ENCODE data around the gene TRIM62. TPM values are rescaled to one million over a fixed set of nuclear protein-coding genes. Genes with fewer than 3 reads are reported as not detected.

The TRIM62 gene
- total RNA-seq, 1 donor from 2014 or later, result 1.4 TPM

- no peaks in the 10 kb centered on the region for H4K20me1 ChIP-seq (ENCODE audit: low read depth)
- no peaks in the 10 kb centered on the region for H3K27me3 ChIP-seq
- peaks cover 3% of the 10 kb centered on the region for H3K27me3 Mint-ChIP-seq (ENCODE audit: insufficient read depth, low read depth)
- H3K36me3 ChIP-seq, result no peaks in the 10 kb centered on the region
- no peaks in the 10 kb centered on the region for H3K9me3 ChIP-seq (ENCODE audit: low read depth)
- H3K4me1 ChIP-seq, result no peaks in the 10 kb centered on the region
- H3K79me2 ChIP-seq (ENCODE audit: low read depth), result no peaks in the 10 kb centered on the region
- H3K9me3 Mint-ChIP-seq, result no peaks in the 10 kb centered on the region
- no peak overlapping the region for H3K9ac ChIP-seq
- H2AFZ ChIP-seq (replicated peaks), result no peak overlapping the region
- H3K27ac ChIP-seq, result no peak overlapping the region
- TF ChIP-seq EZH2phosphoT487 (IDR thresholded peaks at IDR 0.05) (no peak), CTCF (IDR thresholded peaks at IDR 0.05) (no peak), EZH2 (IDR thresholded peaks at IDR 0.05) (no peak)
- no peak overlapping the region for H3K27ac Mint-ChIP-seq
- no peak overlapping the region for H3K4me3 Mint-ChIP-seq
- no peaks in the 10 kb centered on the region for H3K4me1 Mint-ChIP-seq
- H3K36me3 Mint-ChIP-seq, result no peaks in the 10 kb centered on the region
- no peaks in the 10 kb centered on the region for H3F3A ChIP-seq (ENCODE audit: low read depth)
- DNase-seq (ENCODE audit: low spot score), result no peak
- H3K4me2 ChIP-seq, result no peak overlapping the region
- H3K4me3 ChIP-seq, result no peak overlapping the region
These were observed 62.8 kb downstream of the TRIM62 start for GRCh38 chr1:33119050-33119449.

- Mint-ChIP-seq H3K27ac (peak overlapping the region; percentile 67), H3K27me3 (ENCODE audit: insufficient read depth, low read depth) (peaks cover 3% of the 10 kb centered on the region), H3K4me3 (peak overlapping the region; percentile 20), H3K9me3 (no peaks in the 10 kb centered on the region), H3K36me3 (no peaks in the 10 kb centered on the region), H3K4me1 (no peaks in the 10 kb centered on the region)
- DNase-seq (ENCODE audit: low spot score), result no peak
- no peaks in the 10 kb centered on the region for H3K27me3 ChIP-seq
- H2AFZ ChIP-seq (replicated peaks), result no peak overlapping the region
- H3K4me1 ChIP-seq, result no peaks in the 10 kb centered on the region
- H4K20me1 ChIP-seq (ENCODE audit: low read depth), result no peaks in the 10 kb centered on the region
- TF ChIP-seq EZH2 (IDR thresholded peaks at IDR 0.05) (no peak), CTCF (IDR thresholded peaks at IDR 0.05) (no peak), EZH2phosphoT487 (IDR thresholded peaks at IDR 0.05) (no peak)
- H3K27ac ChIP-seq, result no peak overlapping the region
- H3K79me2 ChIP-seq (ENCODE audit: low read depth), result no peaks in the 10 kb centered on the region
- no peak overlapping the region for H3K9ac ChIP-seq
- H3K4me3 ChIP-seq, result no peak overlapping the region
- no peaks in the 10 kb centered on the region for H3K9me3 ChIP-seq (ENCODE audit: low read depth)
- no peaks in the 10 kb centered on the region for H3K36me3 ChIP-seq
- no peaks in the 10 kb centered on the region for H3F3A ChIP-seq (ENCODE audit: low read depth)
- H3K4me2 ChIP-seq, result no peak overlapping the region
These were observed 63.6 kb downstream of the TRIM62 start for GRCh38 chr1:33118274-33118673.

- no peak for TF ChIP-seq CTCF (IDR thresholded peaks at IDR 0.05)
- TF ChIP-seq EZH2phosphoT487 (IDR thresholded peaks at IDR 0.05), result no peak
- TF ChIP-seq EZH2 (IDR thresholded peaks at IDR 0.05), result no peak
- peak overlapping the region; percentile 69 for H3K27ac Mint-ChIP-seq
- Histone ChIP-seq H3F3A (ENCODE audit: low read depth) (no peaks in the 10 kb centered on the region), H3K4me2 (no peak overlapping the region), H3K79me2 (ENCODE audit: low read depth) (no peaks in the 10 kb centered on the region), H3K4me1 (no peaks in the 10 kb centered on the region), H3K27ac (no peak overlapping the region), H4K20me1 (ENCODE audit: low read depth) (no peaks in the 10 kb centered on the region), H2AFZ (replicated peaks) (no peak overlapping the region), H3K9me3 (ENCODE audit: low read depth) (no peaks in the 10 kb centered on the region), H3K27me3 (no peaks in the 10 kb centered on the region), H3K9ac (no peak overlapping the region), H3K36me3 (no peaks in the 10 kb centered on the region), H3K4me3 (no peak overlapping the region)
- no peaks in the 10 kb centered on the region for H3K4me1 Mint-ChIP-seq
- DNase-seq (ENCODE audit: low spot score), result no peak
- peaks cover 3% of the 10 kb centered on the region for H3K27me3 Mint-ChIP-seq (ENCODE audit: insufficient read depth, low read depth)
- H3K9me3 Mint-ChIP-seq, result no peaks in the 10 kb centered on the region
- no peak overlapping the region for H3K4me3 Mint-ChIP-seq
- H3K36me3 Mint-ChIP-seq, result no peaks in the 10 kb centered on the region
These were observed 64.3 kb downstream of the TRIM62 start for GRCh38 chr1:33117440-33118085.
